Gastroesophageal sphincter (tissue), 3 donors: Measurements from ENCODE around the gene SGMS1.

Experiments
- CTCF ChIP-seq, 4 experiments: fragments of 200-600 bp in 2 of 4; fragments of 450-650 bp in 2 of 4; sonication (generic) in 1 of 4; IDR thresholded peaks; one replicate each; pipeline ENCODE4 v1.5.1; 2017 to 2019; ENCODE audit warnings: antibody characterized with exemption in 4 of 4, mild to moderate bottlenecking in 2 of 4, moderate library complexity in 2 of 4
- EP300 ChIP-seq: sonication (generic); formaldehyde crosslinking; IDR thresholded peaks from one replicate; pipeline ENCODE4 v1.6.1; 2017; ENCODE audit warnings: antibody characterized with exemption, mild to moderate bottlenecking

GRCh38 chr10:50385624-50386023 lies 238.1 kb downstream of the SGMS1 start:
- TF ChIP-seq CTCF (IDR thresholded peaks at IDR 0.05): no peak
- no peak for TF ChIP-seq EP300
